Neural progenitor cell (in vitro differentiated cells): ENCODE data around the gene IFNAR2. TPM values are rescaled to one million over a fixed set of nuclear protein-coding genes. Genes with fewer than 3 reads are reported as not detected.

Source experiments
- DNase-seq: peaks from one replicate; pipeline ENCODE4 v3.0.0-alpha.2; 2016; ENCODE audit warnings: low spot score
- H2AFZ ChIP-seq: fragments of 200-600 bp; sonication (generic); replicated peaks from 2 replicates; pipeline ENCODE4 v1.6.1; 2016; ENCODE audit warnings: antibody characterized with exemption
- H3F3A ChIP-seq: fragments of 200-600 bp; sonication (generic); 2 replicates; pipeline ENCODE4 v1.6.1; 2016; ENCODE audit warnings: antibody characterized with exemption, low read depth
- H3K27ac ChIP-seq: fragments of 200-600 bp; sonication (generic); 2 replicates; pipeline ENCODE4 v1.5.1; 2016; ENCODE audit warnings: mild to moderate bottlenecking
- H3K27me3 ChIP-seq: fragments of 200-600 bp; sonication (generic); 2 replicates; pipeline ENCODE4 v1.6.1; 2016; ENCODE audit warnings: mild to moderate bottlenecking, moderate library complexity
- H3K36me3 ChIP-seq: fragments of 200-600 bp; sonication (generic); 2 replicates; pipeline ENCODE4 v1.5.1; 2016
- H3K4me1 ChIP-seq: fragments of 200-600 bp; sonication (generic); 2 replicates; pipeline ENCODE4 v1.6.1; 2016; ENCODE audit warnings: mixed run types
- H3K4me2 ChIP-seq: fragments of 200-600 bp; sonication (generic); 2 replicates; pipeline ENCODE4 v1.6.1; 2016
- H3K4me3 ChIP-seq: fragments of 200-600 bp; sonication (generic); 2 replicates; pipeline ENCODE4 v1.5.1; 2016
- H3K79me2 ChIP-seq: fragments of 200-600 bp; sonication (generic); 2 replicates; pipeline ENCODE4 v1.6.1; 2016; ENCODE audit warnings: low read depth
- H3K9ac ChIP-seq: fragments of 200-600 bp; sonication (generic); 2 replicates; pipeline ENCODE4 v1.6.1; 2016
- H3K9me3 ChIP-seq: fragments of 200-600 bp; sonication (generic); 2 replicates; pipeline ENCODE4 v1.5.1; 2016; ENCODE audit warnings: low read depth
- H4K20me1 ChIP-seq: fragments of 200-600 bp; sonication (generic); 2 replicates; pipeline ENCODE4 v1.6.1; 2016; ENCODE audit warnings: low read depth
- H3K27ac Mint-ChIP-seq: 3 replicates; pipeline ENCODE4 v1.8.0; 2021; ENCODE audit warnings: mixed read lengths
- H3K27me3 Mint-ChIP-seq: 2 replicates; pipeline ENCODE4 v1.8.0; 2022; ENCODE audit warnings: low read depth, mild to moderate bottlenecking, inconsistent platforms, moderate library complexity, mixed read lengths; ENCODE audit not compliant: insufficient read depth
- H3K36me3 Mint-ChIP-seq: 3 replicates; pipeline ENCODE4 v1.8.0; 2021; ENCODE audit warnings: mixed read lengths
- H3K4me1 Mint-ChIP-seq: 3 replicates; pipeline ENCODE4 v1.8.0; 2021; ENCODE audit warnings: mixed read lengths
- H3K4me3 Mint-ChIP-seq: 3 replicates; pipeline ENCODE4 v1.8.0; 2021; ENCODE audit warnings: mild to moderate bottlenecking, moderate library complexity, mixed read lengths
- H3K9me3 Mint-ChIP-seq: 3 replicates; pipeline ENCODE4 v1.8.0; 2020; ENCODE audit warnings: mixed read lengths
- CTCF ChIP-seq: fragments of 200-600 bp; sonication (generic); IDR thresholded peaks from 2 replicates; pipeline ENCODE4 v1.5.1; 2017; ENCODE audit warnings: antibody characterized with exemption, mild to moderate bottlenecking
- EZH2 ChIP-seq: fragments of 200-600 bp; sonication (generic); IDR thresholded peaks from 2 replicates; pipeline ENCODE4 v1.6.1; 2017; ENCODE audit warnings: antibody characterized with exemption, mild to moderate bottlenecking, moderate library complexity
- EZH2phosphoT487 ChIP-seq: fragments of 200-600 bp; sonication (generic); IDR thresholded peaks from 2 replicates; pipeline ENCODE4 v1.6.1; 2017; ENCODE audit warnings: antibody characterized with exemption
- total RNA-seq: library from RNA; depleted of rRNA; stranded (reverse); fragments of >200 nt; gene quantifications from 2 replicates; pipeline ENCODE4 v1.2.3, GENCODE V29; 2015; ENCODE audit warnings: low replicate concordance

IFNAR2 gene
- total RNA-seq, 1 donor from 2014 or later, result 15.8 TPM

- no peak overlapping the region for H3K4me2 ChIP-seq
- H3K9me3 Mint-ChIP-seq, result peaks cover 9% of the 10 kb centered on the region
- H3K27me3 ChIP-seq, result peaks cover 6% of the 10 kb centered on the region
- no peak for DNase-seq
- H3K9me3 ChIP-seq, result peaks cover 3% of the 10 kb centered on the region
- H3K9ac ChIP-seq, result no peak overlapping the region
- TF ChIP-seq CTCF (no peak), EZH2 (no peak), EZH2phosphoT487 (no peak)
- no peaks in the 10 kb centered on the region for H3K4me1 Mint-ChIP-seq
- H3K36me3 ChIP-seq, result peaks cover 3% of the 10 kb centered on the region
- H3K4me3 Mint-ChIP-seq, result no peak overlapping the region
- no peak overlapping the region for H3K27ac Mint-ChIP-seq
- no peak overlapping the region for H3K4me3 ChIP-seq
- no peaks in the 10 kb centered on the region for H3K4me1 ChIP-seq
- peaks cover 7% of the 10 kb centered on the region for H3K27me3 Mint-ChIP-seq
- no peaks in the 10 kb centered on the region for H3F3A ChIP-seq
- H2AFZ ChIP-seq, result no peak overlapping the region
- H4K20me1 ChIP-seq, result no peaks in the 10 kb centered on the region
- no peaks in the 10 kb centered on the region for H3K36me3 Mint-ChIP-seq
- H3K79me2 ChIP-seq, result no peaks in the 10 kb centered on the region
- no peak overlapping the region for H3K27ac ChIP-seq
These were observed 26.4 kb upstream of the IFNAR2 start for GRCh38 chr21:33203371-33203724.

GRCh38 chr21:33205476-33205875, 24.3 kb upstream of the IFNAR2 start:
- H3K9ac ChIP-seq, result no peak overlapping the region
- H3K36me3 ChIP-seq, result peaks cover 5% of the 10 kb centered on the region
- peaks cover 3% of the 10 kb centered on the region for H3K9me3 ChIP-seq
- DNase-seq, result no peak
- H3K27me3 Mint-ChIP-seq, result peaks cover 5% of the 10 kb centered on the region
- H3K27ac Mint-ChIP-seq, result no peak overlapping the region
- H3K4me1 Mint-ChIP-seq, result no peaks in the 10 kb centered on the region
- H3K9me3 Mint-ChIP-seq, result peaks cover 16% of the 10 kb centered on the region
- H2AFZ ChIP-seq, result no peak overlapping the region
- no peaks in the 10 kb centered on the region for H3K36me3 Mint-ChIP-seq
- no peak overlapping the region for H3K4me3 ChIP-seq
- H3K79me2 ChIP-seq, result no peaks in the 10 kb centered on the region
- H3K27ac ChIP-seq, result no peak overlapping the region
- no peaks in the 10 kb centered on the region for H4K20me1 ChIP-seq
- no peaks in the 10 kb centered on the region for H3F3A ChIP-seq
- TF ChIP-seq EZH2 (no peak), CTCF (no peak), EZH2phosphoT487 (no peak)
- no peak overlapping the region for H3K4me2 ChIP-seq
- no peak overlapping the region for H3K4me3 Mint-ChIP-seq
- no peaks in the 10 kb centered on the region for H3K4me1 ChIP-seq
- no peaks in the 10 kb centered on the region for H3K27me3 ChIP-seq

- DNase-seq, result no peak
- peaks cover 16% of the 10 kb centered on the region for H3K9me3 Mint-ChIP-seq
- no peak overlapping the region for H3K4me2 ChIP-seq
These were observed 22.9 kb upstream of the IFNAR2 start for GRCh38 chr21:33206771-33207281.

More at GRCh38 chr21:33206771-33207281, 22.9 kb upstream of the IFNAR2 start:
- Histone ChIP-seq H3K4me3 (no peak overlapping the region), H3K27me3 (no peaks in the 10 kb centered on the region), H3K79me2 (no peaks in the 10 kb centered on the region), H4K20me1 (no peaks in the 10 kb centered on the region), H3K9me3 (peaks cover 3% of the 10 kb centered on the region), H3K4me1 (no peaks in the 10 kb centered on the region), H3K36me3 (peaks cover 5% of the 10 kb centered on the region), H3K27ac (no peak overlapping the region), H3F3A (no peaks in the 10 kb centered on the region), H2AFZ (no peak overlapping the region), H3K9ac (no peak overlapping the region)
- H3K4me3 Mint-ChIP-seq, result no peak overlapping the region
- H3K36me3 Mint-ChIP-seq, result no peaks in the 10 kb centered on the region
- peaks cover 5% of the 10 kb centered on the region for H3K27me3 Mint-ChIP-seq
- H3K27ac Mint-ChIP-seq, result no peak overlapping the region
- H3K4me1 Mint-ChIP-seq, result no peaks in the 10 kb centered on the region
- no peak for TF ChIP-seq EZH2phosphoT487
- TF ChIP-seq CTCF, result no peak
- no peak for TF ChIP-seq EZH2
